DMS53 (cell line): Measurements from ENCODE around the gene PIMREG.

Experiments
- DNase-seq: peaks from one replicate; lab custom pipeline; 2025; lab: John Stamatoyannopoulos, UW

Gene PIMREG

GRCh38 chr17:6443692-6444570, at the start of gene PIMREG:
Gene PIMREG (plus strand): TSS chr17:6444455. CDS start chr17:6445111, 656 bp downstream.
- DNase-seq: peak; percentile 99

GRCh38 chr17:6398955-6399354, 45.3 kb upstream of the PIMREG start:
- DNase-seq: no peak

- no peak for DNase-seq
Measured at GRCh38 chr17:6402258-6402657, 42.0 kb upstream of the PIMREG start.

- DNase-seq: no peak
Measured at GRCh38 chr17:6408276-6408675, 36.0 kb upstream of the PIMREG start.

- DNase-seq: no peak
Measured at GRCh38 chr17:6408735-6409134, 35.5 kb upstream of the PIMREG start.

- DNase-seq: peak; percentile 78
Measured at GRCh38 chr17:6413065-6413464, 31.2 kb upstream of the PIMREG start.

GRCh38 chr17:6415616-6416015, 28.6 kb upstream of the PIMREG start:
- DNase-seq: no peak

- DNase-seq: peak; percentile 62
Measured at GRCh38 chr17:6420173-6420641, 24.0 kb upstream of the PIMREG start.

- DNase-seq: peak; percentile 91
Measured at GRCh38 chr17:6421700-6422604, 22.3 kb upstream of the PIMREG start.

GRCh38 chr17:6422654-6423241, 21.5 kb upstream of the PIMREG start:
- no peak for DNase-seq

GRCh38 chr17:6423931-6424330, 20.3 kb upstream of the PIMREG start:
- no peak for DNase-seq

GRCh38 chr17:6425407-6425806, 18.8 kb upstream of the PIMREG start:
- no peak for DNase-seq

- DNase-seq: no peak
Measured at GRCh38 chr17:6426356-6427101, 17.7 kb upstream of the PIMREG start.

- DNase-seq: peak; percentile 41
Measured at GRCh38 chr17:6427279-6427781, 16.9 kb upstream of the PIMREG start.

GRCh38 chr17:6428207-6428965, 15.9 kb upstream of the PIMREG start:
- no peak for DNase-seq

- DNase-seq: no peak
Measured at GRCh38 chr17:6429266-6429665, 15.0 kb upstream of the PIMREG start.

- peak; percentile 22 for DNase-seq
Measured at GRCh38 chr17:6430769-6431168, 13.5 kb upstream of the PIMREG start.

GRCh38 chr17:6435051-6435450, 9.2 kb upstream of the PIMREG start, which contains the start of gene AIPL1:
Gene AIPL1 (minus strand): TSS chr17:6435121. CDS start chr17:6435104, 17 bp downstream.
- DNase-seq: no peak

GRCh38 chr17:6435968-6436367, 8.3 kb upstream of the PIMREG start:
- peak; percentile 87 for DNase-seq

- DNase-seq: no peak
Measured at GRCh38 chr17:6437466-6437865, 6.8 kb upstream of the PIMREG start.
